ENCODE measurements around the gene EPB41L5.

EPB41L5 gene

GRCh38 chr2:120148229-120148628 lies 135.4 kb downstream of the EPB41L5 start:
- H3K36me3 ChIP-seq (ENCODE audit: insufficient read depth, low read length): peaks cover 25% of the 10 kb centered on the region
- H2AFZ ChIP-seq (ENCODE audit: low read length): no peak overlapping the region
- no peak overlapping the region for H3K9ac ChIP-seq (ENCODE audit: low read length)
- H3K4me2 ChIP-seq (ENCODE audit: low read length): no peak overlapping the region
- no peak overlapping the region for H3K4me3 ChIP-seq (ENCODE audit: low read depth, low read length, poor library complexity, severe bottlenecking)
- TF ChIP-seq EZH2 (IDR thresholded peaks at IDR 0.05; ENCODE audit: borderline replicate concordance, low read length): no peak
- TF ChIP-seq CTCF (IDR thresholded peaks at IDR 0.05; ENCODE audit: low read length): no peak
- H3K9me2 ChIP-seq (ENCODE audit: low read depth, low read length): no peaks in the 10 kb centered on the region
- no peaks in the 10 kb centered on the region for H4K20me1 ChIP-seq (ENCODE audit: insufficient read depth, low read length)
- H3K4me1 ChIP-seq (ENCODE audit: insufficient read depth, low read length, severe bottlenecking): no peaks in the 10 kb centered on the region
- no peaks in the 10 kb centered on the region for H3K79me2 ChIP-seq (ENCODE audit: insufficient read depth, low read length)
- H3K27me3 ChIP-seq (ENCODE audit: insufficient read depth, low read length): no peaks in the 10 kb centered on the region
- H3K9me3 ChIP-seq (ENCODE audit: low read length): peaks cover 5% of the 10 kb centered on the region
- no peak overlapping the region for H3K27ac ChIP-seq (ENCODE audit: low read depth, low read length, poor library complexity, severe bottlenecking)
- no peaks in the 10 kb centered on the region for H3F3A ChIP-seq (ENCODE audit: insufficient read depth, low read length)

- Histone ChIP-seq H3K4me2 (ENCODE audit: low read length) (no peak overlapping the region), H3K4me1 (ENCODE audit: insufficient read depth, low read length, severe bottlenecking) (no peaks in the 10 kb centered on the region), H3F3A (ENCODE audit: insufficient read depth, low read length) (no peaks in the 10 kb centered on the region), H3K9me3 (ENCODE audit: low read length) (peaks cover 5% of the 10 kb centered on the region), H3K9me2 (ENCODE audit: low read depth, low read length) (no peaks in the 10 kb centered on the region), H3K36me3 (ENCODE audit: insufficient read depth, low read length) (peaks cover 26% of the 10 kb centered on the region), H4K20me1 (ENCODE audit: insufficient read depth, low read length) (no peaks in the 10 kb centered on the region), H3K27me3 (ENCODE audit: insufficient read depth, low read length) (no peaks in the 10 kb centered on the region), H2AFZ (ENCODE audit: low read length) (no peak overlapping the region), H3K27ac (ENCODE audit: low read depth, low read length, poor library complexity, severe bottlenecking) (no peak overlapping the region), H3K4me3 (ENCODE audit: low read depth, low read length, poor library complexity, severe bottlenecking) (no peak overlapping the region), H3K9ac (ENCODE audit: low read length) (no peak overlapping the region), H3K79me2 (ENCODE audit: insufficient read depth, low read length) (no peaks in the 10 kb centered on the region)
- TF ChIP-seq EZH2 (IDR thresholded peaks at IDR 0.05; ENCODE audit: borderline replicate concordance, low read length) (no peak), CTCF (IDR thresholded peaks at IDR 0.05; ENCODE audit: low read length) (no peak)
These were observed 135.8 kb downstream of the EPB41L5 start for GRCh38 chr2:120148669-120149068.

DNA sequence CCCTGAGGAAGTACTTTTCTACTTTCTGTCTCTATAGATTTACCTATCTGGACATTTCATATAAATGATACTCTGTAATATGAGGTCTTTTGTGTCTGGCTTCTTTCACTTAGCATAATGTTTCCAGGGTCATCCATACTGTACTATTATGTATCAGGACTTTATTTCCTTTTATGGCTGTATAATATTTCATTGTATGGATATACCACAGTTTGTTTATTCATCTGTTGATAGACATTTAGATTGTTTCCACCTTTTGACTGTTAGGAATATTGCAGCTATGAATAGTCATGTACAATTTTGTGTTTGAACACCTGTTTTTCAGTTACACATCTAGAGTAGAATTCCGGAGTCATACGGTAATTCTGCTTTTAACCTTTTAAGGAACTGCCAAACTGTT lies 136.5 kb downstream of the EPB41L5 start:
- H3K4me1 ChIP-seq (ENCODE audit: insufficient read depth, low read length, severe bottlenecking): no peaks in the 10 kb centered on the region
- no peaks in the 10 kb centered on the region for H3K79me2 ChIP-seq (ENCODE audit: insufficient read depth, low read length)
- no peak overlapping the region for H3K4me2 ChIP-seq (ENCODE audit: low read length)
- no peak overlapping the region for H3K27ac ChIP-seq (ENCODE audit: low read depth, low read length, poor library complexity, severe bottlenecking)
- no peak overlapping the region for H3K9ac ChIP-seq (ENCODE audit: low read length)
- no peaks in the 10 kb centered on the region for H3K27me3 ChIP-seq (ENCODE audit: insufficient read depth, low read length)
- no peaks in the 10 kb centered on the region for H3K9me2 ChIP-seq (ENCODE audit: low read depth, low read length)
- no peak overlapping the region for H2AFZ ChIP-seq (ENCODE audit: low read length)
- peaks cover 29% of the 10 kb centered on the region for H3K36me3 ChIP-seq (ENCODE audit: insufficient read depth, low read length)
- no peak overlapping the region for H3K4me3 ChIP-seq (ENCODE audit: low read depth, low read length, poor library complexity, severe bottlenecking)
- H3F3A ChIP-seq (ENCODE audit: insufficient read depth, low read length): no peaks in the 10 kb centered on the region
- H4K20me1 ChIP-seq (ENCODE audit: insufficient read depth, low read length): no peaks in the 10 kb centered on the region
- peaks cover 5% of the 10 kb centered on the region for H3K9me3 ChIP-seq (ENCODE audit: low read length)
- no peak for TF ChIP-seq EZH2 (IDR thresholded peaks at IDR 0.05; ENCODE audit: borderline replicate concordance, low read length)
- TF ChIP-seq CTCF (IDR thresholded peaks at IDR 0.05; ENCODE audit: low read length): no peak
